Calu3 (cell line): Measurements from ENCODE around the gene GNL3L. TPM values are rescaled to one million over a fixed set of nuclear protein-coding genes. Genes with fewer than 3 reads are reported as not detected.
"Not testable (repeated sequence)": the region's sequence is repeated elsewhere in the genome, so short reads cannot be mapped to it uniquely, and the experiment has no call there.

Source experiments
- BruUV-seq: library from RNA; stranded (reverse); fragments of 400-500 nt; replicated peaks from 2 replicates; lab custom pipeline; 2021; lab: Mats Ljungman, UMichigan
- CTCF ChIA-PET: fragments of 300-600 bp; sonication (Branson Sonifier 250); formaldehyde crosslinking; loops from one replicate; lab custom pipeline; 2022; ENCODE audit warnings: antibody characterized with exemption; lab: Charles Lee
- DNase-seq: peaks from one replicate; pipeline ENCODE4 v3.0.0; 2022
- H3K27ac Mint-ChIP-seq: one replicate; pipeline ENCODE4 v1.8.0; 2022; ENCODE audit warnings: mixed read lengths; ENCODE audit not compliant: unreplicated experiment
- H3K27me3 Mint-ChIP-seq: one replicate; pipeline ENCODE4 v1.8.0; 2022; ENCODE audit warnings: mixed read lengths; ENCODE audit not compliant: unreplicated experiment
- H3K36me3 Mint-ChIP-seq: one replicate; pipeline ENCODE4 v1.8.0; 2022; ENCODE audit warnings: mild to moderate bottlenecking, moderate library complexity, mixed read lengths; ENCODE audit not compliant: insufficient read depth, unreplicated experiment
- H3K4me1 Mint-ChIP-seq: one replicate; pipeline ENCODE4 v1.8.0; 2022; ENCODE audit warnings: mild to moderate bottlenecking, low read depth, mixed read lengths; ENCODE audit not compliant: unreplicated experiment
- H3K4me3 Mint-ChIP-seq: one replicate; pipeline ENCODE4 v1.8.0; 2022; ENCODE audit warnings: mild to moderate bottlenecking, low read depth, moderate library complexity, mixed read lengths; ENCODE audit not compliant: unreplicated experiment
- H3K9me3 Mint-ChIP-seq: one replicate; pipeline ENCODE4 v1.8.0; 2022; ENCODE audit warnings: low read depth, mixed read lengths; ENCODE audit not compliant: unreplicated experiment
- intact Hi-C: fragments of 100-400 bp; cut with micrococcal nuclease; formaldehyde crosslinking; loops from one replicate; pipeline ENCODE4 v1.10.0; 2022; ENCODE audit not compliant: unreplicated experiment
- total RNA-seq: library from RNA; stranded (reverse); gene quantifications from 2 replicates; pipeline ENCODE4 v1.2.3, GENCODE V29; 2022
- TF ChIP-seq, protein P1 (sequence below): fragments of 200-600 bp; IDR thresholded peaks from one replicate; pipeline ENCODE4 v1.8.0; 2022; ENCODE audit warnings: antibody characterized with exemption; ENCODE audit not compliant: unreplicated experiment

Gene GNL3L
- total RNA-seq, 1 experiment from 2014 or later, result 67.5 TPM

GRCh38 chrX:54551801-54552200 lies 21.8 kb downstream of the GNL3L start:
- DNase-seq, result no peak
- Mint-ChIP-seq H3K36me3 (peaks cover 39% of the 10 kb centered on the region), H3K27me3 (no peaks in the 10 kb centered on the region), H3K27ac (no peak overlapping the region), H3K4me1 (no peaks in the 10 kb centered on the region), H3K9me3 (no peaks in the 10 kb centered on the region), H3K4me3 (no peak overlapping the region)
- CTCF ChIA-PET, result no interaction called here
- intact Hi-C loops, result no loop called here
- TF ChIP-seq, protein P1, sequence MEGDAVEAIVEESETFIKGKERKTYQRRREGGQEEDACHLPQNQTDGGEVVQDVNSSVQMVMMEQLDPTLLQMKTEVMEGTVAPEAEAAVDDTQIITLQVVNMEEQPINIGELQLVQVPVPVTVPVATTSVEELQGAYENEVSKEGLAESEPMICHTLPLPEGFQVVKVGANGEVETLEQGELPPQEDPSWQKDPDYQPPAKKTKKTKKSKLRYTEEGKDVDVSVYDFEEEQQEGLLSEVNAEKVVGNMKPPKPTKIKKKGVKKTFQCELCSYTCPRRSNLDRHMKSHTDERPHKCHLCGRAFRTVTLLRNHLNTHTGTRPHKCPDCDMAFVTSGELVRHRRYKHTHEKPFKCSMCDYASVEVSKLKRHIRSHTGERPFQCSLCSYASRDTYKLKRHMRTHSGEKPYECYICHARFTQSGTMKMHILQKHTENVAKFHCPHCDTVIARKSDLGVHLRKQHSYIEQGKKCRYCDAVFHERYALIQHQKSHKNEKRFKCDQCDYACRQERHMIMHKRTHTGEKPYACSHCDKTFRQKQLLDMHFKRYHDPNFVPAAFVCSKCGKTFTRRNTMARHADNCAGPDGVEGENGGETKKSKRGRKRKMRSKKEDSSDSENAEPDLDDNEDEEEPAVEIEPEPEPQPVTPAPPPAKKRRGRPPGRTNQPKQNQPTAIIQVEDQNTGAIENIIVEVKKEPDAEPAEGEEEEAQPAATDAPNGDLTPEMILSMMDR, result no peak
- BruUV-seq, result no TSS peak

DNA sequence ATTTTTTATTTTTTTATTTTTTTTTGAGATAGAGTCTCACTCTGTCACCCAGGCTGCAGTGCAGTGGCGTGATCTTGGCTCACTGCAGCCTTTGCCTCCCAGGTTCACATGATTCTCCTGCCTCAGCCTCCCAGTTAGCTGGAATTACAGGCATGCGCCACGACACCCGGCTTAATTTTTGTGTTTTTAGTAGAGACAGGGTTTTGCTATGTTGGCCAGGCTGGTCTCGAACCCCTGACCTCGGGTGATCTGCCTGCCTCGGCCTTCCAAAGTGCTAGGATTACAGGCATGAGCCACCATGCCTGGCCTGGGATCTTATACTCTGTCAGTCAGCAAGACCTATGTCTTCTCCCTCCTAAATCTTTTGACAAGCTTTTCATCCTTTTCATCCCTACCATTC lies 25.0 kb downstream of the GNL3L start:
- H3K4me3 Mint-ChIP-seq, H3K4me1 Mint-ChIP-seq, H3K27me3 Mint-ChIP-seq, CTCF ChIA-PET, H3K27ac Mint-ChIP-seq, BruUV-seq, DNase-seq, H3K9me3 Mint-ChIP-seq, intact Hi-C loops: not testable (repeated sequence)
- peaks cover 26% of the 10 kb centered on the region for H3K36me3 Mint-ChIP-seq

GRCh38 chrX:54560411-54560810 lies 30.4 kb downstream of the GNL3L start:
- Mint-ChIP-seq H3K4me3 (no peak overlapping the region), H3K27me3 (no peaks in the 10 kb centered on the region), H3K9me3 (no peaks in the 10 kb centered on the region), H3K36me3 (peaks cover 46% of the 10 kb centered on the region), H3K4me1 (no peaks in the 10 kb centered on the region), H3K27ac (no peak overlapping the region)
- TF ChIP-seq, protein P1, result no peak
- BruUV-seq, result no TSS peak
- no peak for DNase-seq
- CTCF ChIA-PET, result no interaction called here
- intact Hi-C loops, result no loop called here

GRCh38 chrX:54561622-54562021 lies 31.6 kb downstream of the GNL3L start:
- H3K36me3 Mint-ChIP-seq, result peaks cover 37% of the 10 kb centered on the region
- H3K27me3 Mint-ChIP-seq, result no peaks in the 10 kb centered on the region
- H3K9me3 Mint-ChIP-seq, result no peaks in the 10 kb centered on the region
- no TSS peak for BruUV-seq
- no peak overlapping the region for H3K27ac Mint-ChIP-seq
- no peak overlapping the region for H3K4me3 Mint-ChIP-seq
- CTCF ChIA-PET, result no interaction called here
- no peak for DNase-seq
- TF ChIP-seq, protein P1, result no peak
- H3K4me1 Mint-ChIP-seq, result no peaks in the 10 kb centered on the region
- intact Hi-C loops, result no loop called here

DNA sequence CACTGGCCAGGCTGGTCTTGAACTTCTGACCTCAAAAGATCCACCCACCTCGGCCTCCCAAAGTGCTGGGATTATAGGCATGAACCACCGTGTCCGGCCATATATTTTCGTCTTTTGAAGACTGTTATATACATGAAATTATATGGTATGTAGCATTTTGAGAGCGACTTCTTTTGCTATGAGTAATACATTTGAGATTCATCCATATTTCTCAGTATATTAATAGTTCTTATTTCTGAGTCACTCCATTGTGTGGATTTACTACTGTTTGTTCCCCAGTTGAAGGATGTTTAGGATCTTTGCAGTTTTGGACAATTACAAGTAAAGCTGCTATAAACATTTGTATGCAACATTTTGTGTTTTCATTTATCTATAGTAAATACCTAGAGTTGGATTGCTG lies 34.9 kb downstream of the GNL3L start:
- Mint-ChIP-seq H3K9me3 (peaks cover 3% of the 10 kb centered on the region), H3K36me3 (peaks cover 41% of the 10 kb centered on the region), H3K27ac (no peak overlapping the region), H3K27me3 (no peaks in the 10 kb centered on the region), H3K4me3 (no peak overlapping the region), H3K4me1 (no peaks in the 10 kb centered on the region)
- TF ChIP-seq, protein P1, result no peak
- intact Hi-C loops, result no loop called here
- CTCF ChIA-PET, result no interaction called here
- no peak for DNase-seq
- BruUV-seq, result no TSS peak
